Right kidney (tissue), 9 donors: ENCODE data around the gene AJAP1.
"Not testable (repeated sequence)": the region's sequence is repeated elsewhere in the genome, so short reads cannot be mapped to it uniquely, and the experiment has no call there.

Experiments
- DNase-seq: peaks from one replicate; pipeline ENCODE4 v3.0.0-alpha.2; 2016
- long read RNA-seq, 8 donors: transcript quantifications; one replicate each; lab custom pipeline, GENCODE V29; 2026

The AJAP1 gene, protein sequence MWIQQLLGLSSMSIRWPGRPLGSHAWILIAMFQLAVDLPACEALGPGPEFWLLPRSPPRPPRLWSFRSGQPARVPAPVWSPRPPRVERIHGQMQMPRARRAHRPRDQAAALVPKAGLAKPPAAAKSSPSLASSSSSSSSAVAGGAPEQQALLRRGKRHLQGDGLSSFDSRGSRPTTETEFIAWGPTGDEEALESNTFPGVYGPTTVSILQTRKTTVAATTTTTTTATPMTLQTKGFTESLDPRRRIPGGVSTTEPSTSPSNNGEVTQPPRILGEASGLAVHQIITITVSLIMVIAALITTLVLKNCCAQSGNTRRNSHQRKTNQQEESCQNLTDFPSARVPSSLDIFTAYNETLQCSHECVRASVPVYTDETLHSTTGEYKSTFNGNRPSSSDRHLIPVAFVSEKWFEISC
- long read RNA-seq, donor 1 = 0 reads
- long read RNA-seq, donor 2, full-length matches to known transcripts = 1 of 1 reads
- long read RNA-seq, donor 2, partial matches to known transcripts = 0 of 1 reads
- long read RNA-seq, donor 2, other reads (novel, unspliced or antisense) = 0 of 1 reads
- long read RNA-seq, donor 3 = 0 reads
- long read RNA-seq, donor 4 = 0 reads
- long read RNA-seq, donor 5 = 0 reads
- long read RNA-seq, donor 6 = 0 reads
- long read RNA-seq, donor 7 = 0 reads
- long read RNA-seq, donor 8 = 0 reads

DNA sequence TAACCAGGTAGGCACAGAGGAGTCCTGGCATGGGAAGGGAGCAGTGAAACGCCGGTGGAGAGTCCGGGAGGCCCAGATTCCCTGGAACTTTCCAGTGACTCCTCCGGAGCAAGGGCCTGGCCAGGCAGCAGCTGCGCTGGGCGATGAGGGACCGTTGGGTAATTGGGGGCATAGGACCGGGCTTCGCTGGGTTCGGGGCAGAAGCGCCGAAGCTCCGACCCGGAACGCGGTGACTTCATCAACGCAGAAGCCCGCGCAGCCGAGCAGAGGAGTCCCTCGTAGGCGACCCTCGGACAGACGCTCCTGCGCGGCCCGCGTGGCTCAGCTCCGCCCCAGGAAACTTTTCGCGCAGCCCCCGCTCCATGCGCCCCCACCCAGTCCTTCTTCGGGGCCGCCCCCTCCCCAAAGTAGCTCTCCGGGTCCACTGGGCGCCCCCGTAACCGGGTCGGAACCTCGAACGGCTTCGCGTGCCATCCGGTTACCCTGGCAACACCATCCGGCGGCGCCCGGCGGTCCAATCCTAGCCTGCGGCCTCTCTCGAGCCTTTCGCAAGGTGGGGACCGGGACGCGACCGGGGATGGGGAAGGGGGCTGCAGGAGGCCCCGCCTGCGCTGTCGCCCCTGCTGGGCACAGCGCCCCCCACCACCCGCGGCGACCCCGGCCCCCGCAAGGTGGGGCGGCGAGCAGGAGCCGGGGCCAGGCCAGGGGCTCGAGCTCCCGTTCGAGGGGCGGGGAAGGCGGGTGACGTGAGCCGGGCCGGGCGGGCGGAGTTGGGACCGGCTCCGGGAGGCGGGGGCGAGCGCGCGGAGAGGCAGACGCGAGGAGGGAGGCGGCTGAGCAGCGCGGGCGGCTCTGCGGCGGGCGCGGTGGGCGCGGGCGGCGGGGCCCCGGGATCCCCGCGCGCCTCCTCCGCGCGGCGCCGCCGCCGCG, at the start of gene AJAP1:
TSS of gene AJAP1 (plus strand) at position 814 of the 930 bp plus-strand sequence. CDS start 817 bp downstream, outside the sequence.
- peak; percentile 25 for DNase-seq

DNA sequence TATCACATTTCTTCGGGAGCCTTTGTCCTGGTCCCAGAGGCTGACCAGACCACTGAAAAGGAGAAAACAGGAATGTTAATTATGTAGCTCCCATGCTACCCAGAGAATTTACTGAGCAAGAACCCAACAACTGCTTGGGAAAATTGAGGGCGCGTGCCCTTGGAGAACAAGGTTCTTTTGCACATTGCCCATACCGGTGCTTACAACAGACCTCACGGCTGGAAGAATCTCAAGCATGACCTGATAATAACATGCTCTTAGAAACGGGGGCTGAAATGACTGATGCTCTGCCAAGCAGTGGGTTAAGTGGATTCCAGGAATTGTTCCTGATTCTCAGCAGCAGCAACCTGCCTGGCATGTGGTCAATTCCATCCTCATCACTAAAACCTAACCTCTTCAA, 49.3 kb upstream of the AJAP1 start:
- DNase-seq = no peak

DNA sequence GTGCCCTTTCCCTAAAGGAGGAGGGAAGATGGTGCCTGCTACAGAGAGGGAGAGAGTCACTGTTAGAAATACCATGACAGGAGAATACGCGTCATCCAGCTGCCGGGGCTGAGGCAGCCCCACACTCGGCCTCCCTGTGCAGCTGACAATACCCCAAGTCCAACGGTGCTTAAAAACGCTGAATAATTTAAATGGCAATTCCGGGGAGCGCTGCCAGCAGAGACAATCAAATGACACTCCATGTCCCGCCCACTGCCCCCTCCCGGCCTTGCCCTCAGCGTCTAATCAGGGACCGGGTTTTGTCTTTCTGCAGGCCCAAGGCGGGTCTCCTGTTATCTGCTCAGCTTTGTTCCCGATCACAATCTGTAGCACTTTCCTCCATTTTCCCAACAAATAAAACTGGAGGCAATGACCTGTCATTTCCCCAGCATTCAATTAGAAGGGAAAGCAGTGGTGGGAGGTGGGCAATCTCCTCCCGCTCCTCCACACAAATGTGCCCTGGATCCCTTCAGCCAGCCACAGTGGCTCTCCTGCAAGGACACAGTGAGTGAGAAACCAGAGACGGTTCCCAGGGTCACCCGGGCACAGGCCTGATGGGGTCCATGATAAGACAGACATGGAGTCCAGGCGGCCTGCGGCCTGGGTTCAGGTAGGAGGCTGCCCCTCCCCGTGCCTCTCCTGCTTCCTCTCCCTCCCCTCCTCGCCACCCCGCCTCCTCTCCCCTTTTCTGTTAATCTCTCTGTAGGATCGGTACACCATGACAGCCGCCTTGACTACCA, 42.7 kb upstream of the AJAP1 start:
- DNase-seq = no peak

DNA sequence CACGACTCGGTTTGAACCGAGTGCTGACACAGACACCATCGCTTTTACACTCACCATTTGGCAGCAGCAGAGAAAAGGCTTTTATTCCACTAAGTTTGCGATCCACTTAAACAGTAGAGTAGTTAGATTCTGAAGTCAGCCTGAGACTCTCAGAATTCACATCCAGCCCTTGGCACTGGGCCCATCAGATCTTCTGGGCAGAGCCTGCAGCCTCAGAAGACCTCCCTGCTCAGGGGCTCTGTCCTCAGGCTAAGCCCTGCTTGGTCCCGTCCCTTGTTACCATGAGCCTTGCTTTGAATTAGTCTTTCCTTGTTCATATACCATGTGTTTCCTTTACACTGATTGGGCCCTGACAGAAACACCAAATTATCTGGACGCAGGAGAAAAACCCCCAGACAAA, 41.4 kb upstream of the AJAP1 start:
- DNase-seq = no peak

DNA sequence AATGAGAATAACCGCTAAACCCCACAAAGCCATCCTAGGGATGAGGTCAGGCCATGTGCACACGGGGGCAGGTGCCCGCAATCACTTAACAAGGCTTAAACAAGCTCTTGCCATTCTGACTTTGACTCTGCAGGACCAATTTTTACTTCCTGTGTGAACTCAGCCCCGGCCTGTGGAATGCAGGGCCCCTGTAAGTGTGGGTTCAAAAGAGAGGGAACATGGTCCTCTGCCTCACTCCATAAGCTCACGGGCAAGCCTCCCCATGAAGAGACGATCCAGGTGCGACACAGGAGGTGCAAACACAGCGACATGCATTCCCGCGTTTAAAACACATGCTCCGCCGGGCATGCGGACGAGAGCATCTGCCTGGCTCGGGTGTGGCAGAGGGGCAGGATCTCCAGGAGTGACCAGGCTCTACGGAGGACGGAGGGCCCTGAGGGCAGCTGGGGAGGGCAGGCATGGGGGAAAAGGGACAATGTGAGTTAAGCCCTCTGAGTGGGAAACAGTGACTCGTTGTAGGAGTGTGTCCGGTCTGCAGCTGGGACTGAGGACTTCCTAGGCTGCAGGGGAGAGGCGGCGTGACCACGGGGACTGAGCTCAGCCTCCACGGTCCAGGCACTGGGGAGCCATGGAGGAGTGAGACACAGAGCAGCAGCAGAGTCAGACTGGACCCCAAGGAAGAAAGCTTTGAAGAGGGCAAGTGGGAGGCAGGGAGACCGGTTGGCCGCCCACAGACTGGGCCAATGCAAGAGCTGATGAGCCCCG, 40.6 kb upstream of the AJAP1 start:
- DNase-seq = no peak

DNA sequence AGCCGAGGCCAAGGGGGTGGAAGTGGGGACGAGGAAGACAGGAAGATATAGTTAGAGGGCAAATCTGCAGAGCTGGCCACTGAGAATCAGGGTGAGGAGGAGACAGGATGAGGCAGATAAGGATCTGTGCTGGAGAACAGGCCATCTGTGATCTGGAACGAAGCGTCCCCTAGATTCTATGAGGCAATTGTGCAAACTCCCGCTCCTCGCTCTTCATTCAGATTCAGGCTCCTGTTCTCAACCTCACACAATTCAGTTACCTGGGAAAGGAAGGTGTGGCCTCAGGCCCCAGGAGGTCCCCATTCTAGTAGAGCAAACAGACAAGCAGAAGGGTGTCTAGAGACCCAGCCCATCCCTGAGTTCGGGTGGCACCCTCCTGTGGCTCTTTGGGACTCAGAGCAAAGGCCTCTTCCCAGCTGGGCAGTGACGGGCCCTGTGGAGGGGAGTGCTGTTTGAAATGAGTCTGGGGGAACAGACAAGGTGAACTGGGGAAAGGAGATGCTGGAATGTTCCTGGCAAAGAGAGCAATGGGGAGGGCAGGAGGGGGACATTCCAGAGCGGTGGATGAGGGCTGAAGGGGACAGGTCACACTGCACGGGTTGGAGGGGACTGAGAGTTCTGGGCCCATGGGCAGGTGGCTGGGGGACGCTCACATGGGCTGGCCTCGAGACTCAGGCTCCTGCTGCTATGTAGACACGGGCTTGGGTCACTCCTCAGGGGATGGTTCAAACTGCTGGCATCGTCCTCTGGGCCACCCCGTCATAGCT, 39.9 kb upstream of the AJAP1 start:
- DNase-seq = no peak

DNA sequence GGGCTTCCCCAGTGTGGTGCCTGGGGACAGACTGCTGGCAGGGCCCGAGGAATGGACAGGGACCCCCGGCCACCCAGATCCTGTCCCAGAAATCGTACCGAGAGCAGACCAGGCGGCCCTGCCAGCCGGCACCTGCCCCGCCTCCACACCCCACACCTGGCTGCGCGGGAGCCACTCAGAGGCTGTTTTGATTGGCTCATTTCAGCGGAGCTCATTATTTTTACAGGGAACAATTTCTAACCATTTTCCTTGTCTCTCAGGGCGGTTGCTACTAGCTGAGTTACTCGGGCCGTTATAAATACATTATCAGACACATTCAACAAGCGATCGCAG, 39.3 kb upstream of the AJAP1 start:
- DNase-seq = no peak

DNA sequence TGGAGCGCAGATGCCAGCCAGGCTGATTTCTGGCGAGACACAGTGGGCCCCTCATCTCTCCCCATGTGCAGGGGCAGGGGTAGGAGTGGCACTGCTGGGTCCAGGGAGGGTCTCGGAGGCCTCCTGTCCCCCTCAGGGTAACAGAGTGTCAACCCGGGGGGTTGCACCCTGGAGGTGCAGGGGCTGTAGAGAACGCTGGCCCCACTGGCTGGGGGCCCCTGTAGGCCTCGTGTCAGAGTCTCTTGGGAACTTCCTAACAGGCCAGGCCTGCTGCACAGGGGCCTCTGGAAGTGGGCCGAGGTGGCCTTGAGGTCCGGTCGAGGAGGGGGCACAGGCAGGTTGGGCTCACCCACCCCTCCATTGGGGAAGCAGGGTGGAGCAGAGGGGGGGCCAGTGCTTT, 38.9 kb upstream of the AJAP1 start:
- no peak for DNase-seq

DNA sequence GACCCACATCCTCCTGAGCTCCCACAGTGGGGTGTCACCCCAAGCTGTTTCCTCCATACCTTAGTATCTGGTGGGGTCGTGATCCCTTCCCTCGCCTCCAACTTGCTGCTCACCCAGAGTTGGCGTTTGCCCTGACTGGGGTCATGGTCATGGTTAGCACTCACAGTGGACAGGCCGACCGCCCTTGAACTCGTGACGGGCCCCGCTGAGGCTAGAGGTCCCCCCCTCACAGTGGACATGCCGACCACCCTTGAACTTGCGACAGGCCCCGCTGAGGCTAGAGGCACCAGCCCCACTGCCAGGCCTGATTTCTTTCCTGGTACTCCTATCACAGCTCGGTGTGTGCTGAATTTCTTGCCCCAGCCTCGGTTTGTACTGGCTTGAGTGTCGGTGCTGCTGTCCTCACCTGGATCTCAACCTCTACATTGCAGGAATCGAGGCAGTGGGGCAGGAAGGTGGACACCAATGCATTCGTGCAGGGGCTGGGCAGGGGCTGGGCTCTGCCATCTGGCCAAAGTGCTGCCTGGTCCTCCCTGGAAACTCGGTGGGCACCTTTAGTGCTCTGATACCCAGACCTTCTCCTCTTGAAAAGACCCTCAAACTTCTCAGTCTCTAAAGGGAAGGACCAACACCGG, 37.5 kb upstream of the AJAP1 start:
- no peak for DNase-seq

DNA sequence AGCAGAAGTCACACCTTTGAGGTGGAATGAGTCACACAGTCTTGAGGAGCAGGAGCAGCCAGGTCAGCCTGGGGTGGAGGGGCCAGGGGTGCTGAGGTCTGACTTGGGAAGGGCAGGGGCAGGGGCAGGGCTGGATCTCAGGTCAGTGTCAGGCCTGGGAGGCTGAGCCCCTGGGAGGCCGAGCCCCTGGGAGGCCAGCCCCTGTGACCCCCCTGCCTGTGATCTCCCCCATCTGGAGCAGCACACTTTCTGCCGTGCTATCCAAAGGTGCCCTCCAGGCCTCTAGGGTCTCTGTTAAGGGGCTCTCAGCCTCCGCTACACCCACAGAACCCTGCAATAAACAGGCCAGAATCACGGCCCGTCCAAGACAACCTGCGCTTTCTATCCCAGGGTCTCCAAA, 36.9 kb upstream of the AJAP1 start:
- DNase-seq = no peak

DNA sequence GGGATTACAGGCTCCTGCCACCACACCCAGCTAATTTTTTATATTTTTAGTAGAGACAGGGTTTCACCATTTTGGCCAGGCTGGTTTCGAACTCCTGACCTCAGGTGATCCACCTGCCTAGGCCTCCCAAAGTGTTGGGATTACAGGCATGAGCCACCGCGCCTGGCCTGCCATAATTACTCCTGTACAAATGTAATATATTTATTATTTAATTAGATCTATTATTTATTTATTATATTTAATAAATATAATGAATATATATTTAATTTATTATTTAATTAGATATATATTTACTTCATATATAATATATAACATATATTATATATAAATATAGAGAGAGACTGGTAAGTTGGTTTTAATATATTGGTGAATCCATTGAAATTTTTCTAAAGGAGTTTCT, 35.6 kb upstream of the AJAP1 start:
- DNase-seq = not testable (repeated sequence)

DNA sequence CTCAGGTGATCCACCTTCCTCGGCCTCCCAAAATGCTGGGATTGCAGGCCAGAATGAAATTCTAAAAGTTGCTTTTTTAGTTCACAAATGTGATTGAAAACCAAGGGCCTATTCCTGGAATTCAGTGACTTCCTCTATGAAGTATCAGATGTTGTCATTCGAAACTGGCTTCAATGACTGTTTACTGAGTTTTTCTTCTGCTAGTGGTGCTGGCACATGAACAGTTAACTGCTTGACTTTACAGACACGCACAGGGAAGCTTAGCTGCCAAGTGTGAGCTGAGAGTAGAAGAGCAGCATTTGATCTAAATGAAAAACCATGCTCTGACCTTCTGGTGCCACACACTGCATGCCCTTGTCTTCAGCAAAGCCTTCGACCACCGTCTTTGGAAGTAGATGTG, 32.8 kb upstream of the AJAP1 start:
- DNase-seq = no peak

DNA sequence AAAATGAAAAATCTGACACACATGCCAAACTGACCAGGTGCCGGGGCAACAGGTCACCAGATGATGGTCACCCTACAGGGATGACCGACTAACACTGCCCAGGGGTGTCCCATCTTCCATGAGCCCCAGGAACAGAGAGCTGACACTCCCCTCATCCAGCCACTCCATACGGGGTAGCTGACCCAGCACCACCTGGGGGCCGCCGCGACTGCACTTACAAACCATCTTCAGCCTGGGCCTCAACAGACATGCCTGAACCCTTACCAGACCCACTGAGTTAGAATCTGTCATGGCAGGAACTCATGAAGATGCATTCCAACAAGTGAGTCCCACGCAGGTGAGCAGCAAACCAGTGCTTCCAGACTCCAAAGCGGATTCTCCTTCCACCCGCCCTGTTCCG, 31.6 kb upstream of the AJAP1 start:
- no peak for DNase-seq

DNA sequence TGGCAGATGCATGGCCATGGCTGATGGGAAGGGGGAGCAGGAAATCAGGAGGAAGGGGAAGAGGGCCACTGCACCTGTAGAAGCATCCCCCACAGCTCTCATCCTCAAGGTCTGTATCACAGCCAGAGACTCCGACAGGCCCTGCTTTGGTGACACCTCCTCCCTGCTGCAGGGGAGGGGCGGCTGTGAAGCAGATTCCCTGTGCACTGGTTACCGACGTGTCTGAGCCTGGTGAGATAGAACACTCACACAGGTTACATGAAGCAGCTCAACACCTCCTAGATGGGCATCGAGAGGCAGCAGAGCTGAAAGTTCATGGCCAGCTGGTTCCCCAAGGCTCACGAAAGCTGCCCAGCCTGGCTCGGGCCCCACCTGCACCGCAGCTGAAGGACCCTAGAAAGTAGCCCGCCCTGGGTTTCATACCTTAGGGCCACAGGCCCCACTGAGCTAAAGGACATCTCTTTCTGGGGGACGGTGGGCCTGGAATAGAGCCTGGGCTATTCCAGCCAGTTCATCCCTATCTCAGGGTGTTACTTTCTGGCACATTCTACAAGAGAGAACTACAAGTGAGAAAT, 30.2 kb upstream of the AJAP1 start:
- no peak for DNase-seq

DNA sequence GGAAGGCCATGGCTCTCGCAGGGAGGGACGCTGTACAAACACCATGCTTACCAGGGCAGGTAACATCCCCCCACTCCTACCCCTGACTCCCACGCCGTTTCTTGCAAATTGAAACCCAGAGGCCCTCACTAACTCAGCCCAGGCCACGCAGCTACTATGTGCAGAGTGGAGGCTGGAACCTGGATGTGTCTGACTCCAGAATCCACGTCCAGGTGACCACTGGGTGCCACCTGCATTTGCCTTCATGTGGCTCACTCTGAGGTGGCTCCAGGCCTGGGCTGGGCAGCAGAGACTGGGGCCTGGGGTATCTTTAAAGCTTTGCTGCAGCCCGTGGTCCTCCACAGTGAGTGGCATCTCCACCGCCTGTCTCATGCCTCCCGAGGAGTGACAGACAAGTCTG, 29.6 kb upstream of the AJAP1 start:
- DNase-seq = no peak

DNA sequence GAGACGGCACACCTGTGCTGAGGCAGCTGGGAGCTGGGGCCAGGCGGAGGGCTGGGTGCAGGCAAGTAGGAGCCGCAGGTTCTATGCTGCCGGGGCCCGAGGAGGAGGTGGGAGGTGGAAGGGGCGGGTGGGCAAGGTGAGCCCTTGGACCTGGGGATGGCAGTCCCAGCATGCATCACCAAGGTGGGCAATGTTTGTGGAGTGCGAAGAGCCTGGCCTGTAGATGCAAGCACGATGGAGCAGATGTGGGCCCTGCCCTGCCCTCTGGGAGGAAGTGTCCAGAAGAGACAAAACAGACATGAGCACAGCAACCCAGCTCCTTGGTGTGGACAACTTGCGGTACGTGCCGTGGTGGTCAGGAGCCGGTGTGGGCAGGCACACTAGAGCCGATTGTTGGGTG, 28.3 kb upstream of the AJAP1 start:
- DNase-seq = no peak

DNA sequence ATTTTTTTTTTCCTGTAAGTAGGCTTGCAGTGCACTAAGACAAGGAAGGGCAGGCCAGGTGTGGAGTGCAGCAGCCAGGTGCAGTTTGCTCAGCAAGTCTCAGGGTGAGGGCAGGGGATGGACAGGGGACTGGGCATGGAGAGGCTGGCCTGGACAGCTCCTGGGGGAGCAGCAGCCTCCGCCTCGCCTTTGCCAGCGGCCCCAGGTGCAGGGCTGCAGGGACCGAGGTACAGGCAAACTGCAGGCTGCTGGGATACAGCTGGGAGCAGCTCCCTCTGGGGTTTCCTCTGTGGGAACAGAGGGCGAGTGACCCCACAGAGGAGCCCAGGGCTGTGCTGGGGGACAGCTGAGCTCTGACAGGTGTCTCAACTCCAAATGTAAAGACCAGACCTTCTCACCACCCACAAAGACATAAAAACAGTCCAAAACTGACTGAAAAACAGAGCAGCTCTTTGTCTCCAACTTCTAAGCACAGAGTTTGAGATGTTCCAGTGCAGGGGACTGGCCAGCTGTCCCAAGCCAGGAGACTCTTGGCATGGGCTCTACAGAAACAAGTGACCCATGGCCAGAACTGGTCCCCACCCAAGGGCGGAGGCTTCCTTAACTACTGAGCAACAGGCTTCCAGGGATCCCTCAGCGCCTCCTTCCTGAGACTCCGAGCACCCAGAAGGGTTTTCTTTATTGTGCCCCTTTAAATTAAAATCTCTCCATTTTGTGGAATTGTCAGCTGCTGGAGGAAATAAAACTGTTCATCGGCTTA, 27.7 kb upstream of the AJAP1 start:
- no peak for DNase-seq

DNA sequence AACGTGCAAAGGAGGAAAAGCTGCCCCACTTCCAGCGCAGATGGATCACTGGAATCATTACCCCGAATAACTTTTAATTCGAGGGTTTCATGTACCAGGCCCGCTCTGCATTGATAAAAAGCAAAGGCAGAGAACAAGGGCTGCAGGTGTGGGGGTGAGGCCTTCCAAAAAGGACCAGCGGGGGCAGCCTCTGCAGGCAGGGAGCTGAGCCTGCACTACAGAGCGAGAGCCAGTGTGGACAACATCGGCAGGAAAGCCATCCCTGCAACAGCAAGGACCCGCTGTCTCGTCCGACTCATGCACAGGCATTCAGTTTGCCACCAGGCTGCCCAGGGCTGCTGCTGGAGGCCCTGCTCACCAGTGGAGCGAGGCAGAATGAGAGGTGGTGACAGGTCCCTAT, 27.1 kb upstream of the AJAP1 start:
- no peak for DNase-seq

DNA sequence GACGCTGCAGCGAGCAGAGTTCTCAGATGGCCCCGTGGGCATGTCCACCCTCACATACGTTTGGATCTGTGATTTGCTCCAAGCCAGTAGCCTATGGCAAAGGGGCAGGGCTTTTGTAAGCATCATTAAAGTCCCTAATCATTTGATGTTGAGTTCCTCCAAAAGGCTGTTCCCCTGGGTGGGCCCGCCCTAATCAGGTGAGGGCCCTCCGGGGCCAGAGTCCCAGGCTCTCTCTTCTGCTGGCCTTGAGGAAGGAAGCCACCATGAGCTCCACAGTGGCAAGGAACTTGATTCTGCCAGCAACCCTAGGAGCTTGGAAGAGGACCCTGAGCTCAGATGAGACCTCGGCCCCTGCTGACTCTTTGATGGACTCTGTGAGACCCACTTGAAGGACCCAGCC, 25.4 kb upstream of the AJAP1 start:
- DNase-seq = no peak
